H9 (cell line): ENCODE measurements around the gene XXYLT1. TPM values are rescaled to one million over a fixed set of nuclear protein-coding genes. Genes with fewer than 3 reads are reported as not detected.

ENCODE experiments used
- DNase-seq: peaks from one replicate; pipeline ENCODE4 v3.0.0-alpha.2; 2017
- H2AFZ ChIP-seq: one replicate; pipeline ENCODE4 v1.6.1; 2013; ENCODE audit warnings: mild to moderate bottlenecking, low read length, control low read depth, moderate library complexity
- H2AK5ac ChIP-seq: 2 replicates; pipeline ENCODE4 v1.6.1; 2013; ENCODE audit warnings: low read length, control low read depth, mixed read lengths; ENCODE audit not compliant: insufficient read length
- H2BK120ac ChIP-seq: one replicate; pipeline ENCODE4 v1.6.1; 2013; ENCODE audit warnings: low read depth, mild to moderate bottlenecking, low read length, control low read depth, inconsistent platforms; ENCODE audit not compliant: poor library complexity, severe bottlenecking
- H2BK12ac ChIP-seq: 2 replicates; pipeline ENCODE4 v1.6.1; 2013; ENCODE audit warnings: low read length, control low read depth, mixed read lengths, low read depth; ENCODE audit not compliant: insufficient read length
- H2BK15ac ChIP-seq: 2 replicates; pipeline ENCODE4 v1.6.1; 2013; ENCODE audit warnings: low read depth, low read length, control low read depth
- H2BK20ac ChIP-seq: one replicate; pipeline ENCODE4 v1.6.1; 2013; ENCODE audit warnings: low read depth, mild to moderate bottlenecking, low read length, control low read depth, inconsistent platforms; ENCODE audit not compliant: poor library complexity, severe bottlenecking
- H2BK5ac ChIP-seq: 2 replicates; pipeline ENCODE4 v1.6.1; 2013; ENCODE audit warnings: low read length, control low read depth, mixed read lengths; ENCODE audit not compliant: insufficient read length
- H3K14ac ChIP-seq: 2 replicates; pipeline ENCODE4 v1.6.1; 2013; ENCODE audit warnings: low read length, control low read depth; ENCODE audit not compliant: insufficient read depth
- H3K18ac ChIP-seq: 2 replicates; pipeline ENCODE4 v1.6.1; 2013; ENCODE audit warnings: low read depth, mild to moderate bottlenecking, mixed read lengths, low read length, control low read depth; ENCODE audit not compliant: insufficient read length
- H3K23ac ChIP-seq: 2 replicates; pipeline ENCODE4 v1.6.1; 2013; ENCODE audit warnings: low read length, control low read depth, mixed read lengths, low read depth; ENCODE audit not compliant: insufficient read length
- H3K23me2 ChIP-seq: 2 replicates; pipeline ENCODE4 v1.6.1; 2013; ENCODE audit warnings: low read depth, mild to moderate bottlenecking, mixed read lengths, low read length, control low read depth; ENCODE audit not compliant: insufficient read length, poor library complexity, severe bottlenecking
- H3K27ac ChIP-seq: 2 replicates; pipeline ENCODE4 v1.5.1; 2013; ENCODE audit warnings: low read length, control low read depth, mixed read lengths, low read depth; ENCODE audit not compliant: insufficient read length
- H3K27me3 ChIP-seq: 2 replicates; pipeline ENCODE4 v1.6.1; 2013; ENCODE audit warnings: low read length, control low read depth, inconsistent platforms; ENCODE audit not compliant: insufficient read depth
- H3K4ac ChIP-seq: 2 replicates; pipeline ENCODE4 v1.6.1; 2013; ENCODE audit warnings: low read depth, mild to moderate bottlenecking, control low read depth, inconsistent platforms, low read length, moderate library complexity
- H3K4me1 ChIP-seq: 2 replicates; pipeline ENCODE4 v1.6.1; 2013; ENCODE audit warnings: low read length, control low read depth, inconsistent platforms; ENCODE audit not compliant: insufficient read depth
- H3K4me2 ChIP-seq: 2 replicates; pipeline ENCODE4 v1.6.1; 2013; ENCODE audit warnings: low read length, control low read depth, mixed read lengths; ENCODE audit not compliant: insufficient read length, insufficient read depth
- H3K56ac ChIP-seq: 2 replicates; pipeline ENCODE4 v1.6.1; 2013; ENCODE audit warnings: low read depth, mild to moderate bottlenecking, mixed read lengths, low read length, control low read depth; ENCODE audit not compliant: insufficient read length
- H3K79me1 ChIP-seq: 2 replicates; pipeline ENCODE4 v1.6.1; 2013; ENCODE audit warnings: low read depth, mild to moderate bottlenecking, moderate library complexity, low read length, control low read depth, inconsistent platforms; ENCODE audit not compliant: insufficient read depth, poor library complexity, severe bottlenecking
- H3K79me2 ChIP-seq: 2 replicates; pipeline ENCODE4 v1.6.1; 2013; ENCODE audit warnings: low read length, control low read depth, inconsistent platforms; ENCODE audit not compliant: insufficient read depth
- H3K9ac ChIP-seq: 2 replicates; pipeline ENCODE4 v1.6.1; 2013; ENCODE audit warnings: low read length, control low read depth, mixed read lengths; ENCODE audit not compliant: insufficient read length; ENCODE audit errors: extremely low read depth
- H3K9me3 ChIP-seq: one replicate; pipeline ENCODE4 v1.6.1; 2013; ENCODE audit warnings: low read depth, low read length, inconsistent platforms; ENCODE audit not compliant: control insufficient read depth
- H3T11ph ChIP-seq: one replicate; pipeline ENCODE4 v1.6.1; 2013; ENCODE audit warnings: mild to moderate bottlenecking, low read length, control low read depth, inconsistent platforms
- H4K20me1 ChIP-seq: one replicate; pipeline ENCODE4 v1.6.1; 2013; ENCODE audit not compliant: control insufficient read depth, insufficient read length, insufficient read depth
- H4K5ac ChIP-seq: 2 replicates; pipeline ENCODE4 v1.6.1; 2013; ENCODE audit warnings: low read depth, mild to moderate bottlenecking, mixed read lengths, low read length, control low read depth; ENCODE audit not compliant: insufficient read length
- H4K8ac ChIP-seq: replicated peaks from 2 replicates; pipeline ENCODE4 v1.6.1; 2013; ENCODE audit warnings: low read length, control low read depth, mixed read lengths, low read depth; ENCODE audit not compliant: insufficient read length
- H4K91ac ChIP-seq: 2 replicates; pipeline ENCODE4 v1.6.1; 2013; ENCODE audit warnings: low read depth, mild to moderate bottlenecking, moderate library complexity, mixed read lengths, low read length, control low read depth; ENCODE audit not compliant: insufficient read length
- H3K27ac Mint-ChIP-seq, 3 experiments: 2 replicates in 2 of 3; 3 replicates in 1 of 3; pipeline ENCODE4 v1.8.0; 2020 to 2021; ENCODE audit warnings: mixed read lengths in 3 of 3, mild to moderate bottlenecking in 1 of 3, moderate library complexity in 1 of 3
- H3K27me3 Mint-ChIP-seq: 2 replicates; pipeline ENCODE4 v1.8.0; 2021; ENCODE audit warnings: low read depth, mild to moderate bottlenecking, moderate library complexity, mixed read lengths
- H3K36me3 Mint-ChIP-seq, 3 experiments: 2 replicates in 2 of 3; 3 replicates in 1 of 3; pipeline ENCODE4 v1.8.0; 2020 to 2021; ENCODE audit warnings: low read depth in 3 of 3, mixed read lengths in 3 of 3; ENCODE audit not compliant: insufficient read depth in 1 of 3
- H3K4me1 Mint-ChIP-seq, 2 experiments: 2 replicates each; pipeline ENCODE4 v1.8.0; 2020; ENCODE audit warnings: mixed read lengths in 2 of 2
- H3K4me3 Mint-ChIP-seq, 2 experiments: 2 replicates in 1 of 2; 3 replicates in 1 of 2; pipeline ENCODE4 v1.8.0; 2020 to 2021; ENCODE audit warnings: mild to moderate bottlenecking in 2 of 2, mixed read lengths in 2 of 2, moderate library complexity in 1 of 2
- H3K9me3 Mint-ChIP-seq, 2 experiments: 2 replicates in 1 of 2; 3 replicates in 1 of 2; pipeline ENCODE4 v1.8.0; 2020; ENCODE audit warnings: mild to moderate bottlenecking in 2 of 2, mixed read lengths in 2 of 2, moderate library complexity in 1 of 2
- WGBS: extraction: QIAGEN DNeasy Blood & Tissue Kit; methylation state at CpG from one replicate; pipeline ENCODE4 v1.1.7; 2013; ENCODE audit warnings: missing lambda C conversion rate, low lambda C conversion rate, mixed read lengths; ENCODE audit not compliant: insufficient read length; ENCODE audit errors: extremely low coverage; 5-methylcytosine and 5-hydroxymethylcytosine counted together
- total RNA-seq: library from RNA; stranded (reverse); gene quantifications from 2 replicates; pipeline ENCODE4 v1.2.1, GENCODE V29; 2021
- TF ChIP-seq, protein P1 (sequence below): fragments of 200-600 bp; sonication (generic); conservative IDR thresholded peaks from 3 replicates; pipeline ENCODE4 v1.8.0; 2021; ENCODE audit warnings: antibody characterized with exemption, mild to moderate bottlenecking

Gene XXYLT1
- total RNA-seq, 1 experiment from 2014 or later, result 22.7 TPM

DNA sequence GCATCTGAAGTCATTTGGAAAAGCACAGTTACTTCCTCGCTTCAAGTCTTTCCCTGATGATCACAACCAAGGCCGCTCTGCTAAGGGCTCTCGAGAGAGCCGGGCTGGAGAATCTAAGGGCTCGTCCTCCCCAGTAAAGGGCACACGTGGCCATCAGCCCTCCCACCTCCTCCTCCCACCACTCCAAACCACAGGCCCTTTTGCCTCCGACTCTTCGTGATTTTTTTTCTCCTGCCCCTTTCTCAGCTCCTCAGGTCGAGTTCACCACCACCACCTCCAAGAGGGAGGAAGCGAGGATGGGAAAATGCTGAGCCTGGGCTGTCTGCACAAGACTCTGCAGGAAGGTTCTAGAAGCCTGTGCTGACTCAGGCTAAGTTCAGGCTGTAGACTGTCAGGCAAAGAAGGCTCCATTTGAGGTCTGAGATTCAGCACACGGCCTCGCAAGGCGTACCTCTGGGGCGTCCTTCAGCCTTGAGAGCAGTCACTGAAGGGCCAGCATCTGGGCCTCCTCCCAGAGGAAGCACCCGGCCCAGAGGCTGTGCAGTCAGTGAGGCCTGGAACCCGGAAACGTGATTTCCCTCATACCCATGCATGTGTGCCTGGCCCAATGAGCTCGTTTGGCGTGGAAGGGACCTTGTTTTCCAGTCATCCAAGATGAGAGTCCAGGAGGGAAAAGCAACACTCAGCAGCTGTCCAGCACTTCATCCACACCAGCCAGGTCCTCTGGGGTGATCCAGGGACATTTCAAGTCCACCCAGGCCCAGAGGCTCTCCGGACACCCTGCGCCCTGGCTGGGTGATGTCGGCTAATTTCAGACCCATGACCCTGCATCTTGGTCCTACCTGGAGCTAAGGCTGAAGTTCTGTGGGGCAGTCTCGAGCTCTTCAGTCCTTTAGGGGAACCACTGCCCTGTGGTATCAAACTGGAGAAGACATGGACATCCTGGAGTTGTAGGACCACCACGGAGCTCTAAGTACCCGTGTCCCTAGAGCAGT, 196.8 kb downstream of the XXYLT1 start:
- Histone ChIP-seq H3K4me2 (no peak overlapping the region), H3K9me3 (no peaks in the 10 kb centered on the region), H3K79me2 (no peaks in the 10 kb centered on the region), H2AFZ (no peak overlapping the region), H3K4me1 (no peaks in the 10 kb centered on the region), H3K79me1 (no peaks in the 10 kb centered on the region), H3T11ph (no peak overlapping the region), H3K14ac (no peak overlapping the region; the same call in 1 of the 2 replicates), H2BK15ac (no peak overlapping the region), H4K20me1 (no peaks in the 10 kb centered on the region), H2BK20ac (no peak overlapping the region), H2BK120ac (no peak overlapping the region), H2BK12ac (no peak overlapping the region), H4K91ac (no peak overlapping the region), H4K8ac (no peak overlapping the region), H3K23me2 (no peaks in the 10 kb centered on the region), H2AK5ac (no peak overlapping the region), H2BK5ac (no peak overlapping the region), H3K23ac (no peak overlapping the region), H3K4ac (no peak overlapping the region), H3K27me3 (no peaks in the 10 kb centered on the region), H3K56ac (no peak overlapping the region), H3K9ac (no peak overlapping the region), H4K5ac (no peak overlapping the region), H3K18ac (no peak overlapping the region), H3K27ac (no peak overlapping the region)
- Mint-ChIP-seq H3K9me3 (no peaks in the 10 kb centered on the region), H3K27ac (peak overlapping the region; percentile 57 to 92 (median 64); a peak in 4 of 7 replicates), H3K27me3 (no peaks in the 10 kb centered on the region), H3K4me1 (peaks cover 0 to 12% of the 10 kb centered on the region in 2 experiments; a peak in 3 of 4 replicates), H3K4me3 (no peak overlapping the region), H3K36me3 (peaks cover 4 to 8% (median 6%) of the 10 kb centered on the region in 3 experiments; a peak in 6 of 7 replicates)
- no CpG with 5 or more reads among the region's 25 CpGs for WGBS
- TF ChIP-seq, protein P1, sequence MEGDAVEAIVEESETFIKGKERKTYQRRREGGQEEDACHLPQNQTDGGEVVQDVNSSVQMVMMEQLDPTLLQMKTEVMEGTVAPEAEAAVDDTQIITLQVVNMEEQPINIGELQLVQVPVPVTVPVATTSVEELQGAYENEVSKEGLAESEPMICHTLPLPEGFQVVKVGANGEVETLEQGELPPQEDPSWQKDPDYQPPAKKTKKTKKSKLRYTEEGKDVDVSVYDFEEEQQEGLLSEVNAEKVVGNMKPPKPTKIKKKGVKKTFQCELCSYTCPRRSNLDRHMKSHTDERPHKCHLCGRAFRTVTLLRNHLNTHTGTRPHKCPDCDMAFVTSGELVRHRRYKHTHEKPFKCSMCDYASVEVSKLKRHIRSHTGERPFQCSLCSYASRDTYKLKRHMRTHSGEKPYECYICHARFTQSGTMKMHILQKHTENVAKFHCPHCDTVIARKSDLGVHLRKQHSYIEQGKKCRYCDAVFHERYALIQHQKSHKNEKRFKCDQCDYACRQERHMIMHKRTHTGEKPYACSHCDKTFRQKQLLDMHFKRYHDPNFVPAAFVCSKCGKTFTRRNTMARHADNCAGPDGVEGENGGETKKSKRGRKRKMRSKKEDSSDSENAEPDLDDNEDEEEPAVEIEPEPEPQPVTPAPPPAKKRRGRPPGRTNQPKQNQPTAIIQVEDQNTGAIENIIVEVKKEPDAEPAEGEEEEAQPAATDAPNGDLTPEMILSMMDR, result no peak
- DNase-seq, result no peak
